Urinary bladder (tissue), 4 donors: ENCODE results near the gene PIAS2. TPM values are rescaled to one million over a fixed set of nuclear protein-coding genes. Genes with fewer than 3 reads are reported as not detected.
"Not testable (repeated sequence)": the region's sequence is repeated elsewhere in the genome, so short reads cannot be mapped to it uniquely, and the experiment has no call there.

ENCODE experiments used
- DNase-seq: peaks from one replicate; pipeline ENCODE4 v3.0.0-alpha.2; 2015; ENCODE audit errors: extremely low spot score
- H3K27ac ChIP-seq: one replicate; pipeline ENCODE4 v1.5.1; 2013; ENCODE audit warnings: low read depth, mild to moderate bottlenecking, moderate library complexity
- H3K36me3 ChIP-seq: one replicate; pipeline ENCODE4 v1.6.1; 2013; ENCODE audit warnings: mild to moderate bottlenecking, moderate library complexity; ENCODE audit not compliant: insufficient read depth
- H3K4me1 ChIP-seq: one replicate; pipeline ENCODE4 v1.6.1; 2013; ENCODE audit warnings: mild to moderate bottlenecking, moderate library complexity; ENCODE audit not compliant: insufficient read depth
- H3K4me3 ChIP-seq: one replicate; pipeline ENCODE4 v1.5.1; 2013; ENCODE audit warnings: low read depth, low read length
- WGBS: extraction: QIAGEN DNeasy Blood & Tissue Kit; methylation state at CpG from one replicate; pipeline ENCODE4 v1.1.7; 2013; 5-methylcytosine and 5-hydroxymethylcytosine counted together
- polyA plus RNA-seq: library from polyadenylated mRNA; stranded (reverse); fragments of 200-250 nt; gene quantifications from one replicate; pipeline ENCODE4 v1.2.3, GENCODE V29; 2013
- total RNA-seq: library from RNA; depleted of rRNA; stranded (reverse); fragments of >200 nt; gene quantifications from one replicate; pipeline ENCODE4 v1.2.3, GENCODE V29; 2014
- donor health status: healthy with polysubstance abuse.
- donor health status: healthy.

PIAS2 gene
- total RNA-seq (75.4 TPM), polyA plus RNA-seq (9.6 TPM)

DNA sequence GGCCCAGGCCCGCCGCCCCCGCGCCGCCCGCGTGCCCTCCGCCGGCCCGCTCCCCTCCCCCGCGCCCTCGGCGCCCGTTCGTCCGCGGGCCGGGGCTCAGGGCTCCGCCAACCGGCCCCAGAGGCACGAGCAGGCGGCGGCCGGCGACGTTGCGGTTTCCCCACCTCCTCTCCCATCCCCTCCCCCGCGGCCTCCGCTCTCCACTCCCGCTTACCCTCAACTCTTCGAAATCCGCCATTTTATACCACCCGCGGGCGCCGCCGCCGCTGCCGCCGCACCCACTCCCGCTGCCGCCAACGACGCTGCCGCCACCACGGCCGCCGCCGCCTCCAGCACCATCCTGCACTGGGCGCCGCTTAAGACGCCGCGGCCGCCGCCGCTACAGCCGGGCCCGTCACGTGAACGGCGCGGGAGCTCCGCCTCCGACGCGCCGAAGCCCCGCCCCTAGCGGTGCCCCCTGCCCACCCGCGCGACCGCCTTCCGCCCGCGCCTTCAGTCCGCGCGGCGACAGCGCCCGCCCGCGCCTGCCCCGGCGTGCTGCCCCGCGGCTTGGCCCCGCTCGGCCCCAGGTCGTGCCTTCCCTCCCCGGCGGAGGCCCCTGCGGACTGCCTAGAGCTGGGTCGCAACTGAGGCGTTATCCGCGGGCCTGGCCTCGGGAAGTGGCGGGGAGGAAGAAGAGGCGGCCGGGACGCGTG, at the start of gene PIAS2, which contains the start of gene KATNAL2:
Gene PIAS2, minus strand, starts transcription at position 400 of the 695 bp plus-strand sequence. Its CDS starts 162 bp downstream, at position 238.
Gene KATNAL2, plus strand, starts transcription at position 495 of the 695 bp plus-strand sequence. CDS start 29,271 bp downstream, outside the sequence.
- Histone ChIP-seq H3K27ac (peak within 1 kb of the TSS; percentile 90), H3K36me3 (no peaks in the 10 kb centered on the region), H3K4me3 (peak within 1 kb of the TSS; percentile 98), H3K4me1 (no peaks in the 10 kb centered on the region)
- DNase-seq, result peak; percentile 6
- under 1% methylated on average over 107 of the region's 107 CpGs for WGBS

DNA sequence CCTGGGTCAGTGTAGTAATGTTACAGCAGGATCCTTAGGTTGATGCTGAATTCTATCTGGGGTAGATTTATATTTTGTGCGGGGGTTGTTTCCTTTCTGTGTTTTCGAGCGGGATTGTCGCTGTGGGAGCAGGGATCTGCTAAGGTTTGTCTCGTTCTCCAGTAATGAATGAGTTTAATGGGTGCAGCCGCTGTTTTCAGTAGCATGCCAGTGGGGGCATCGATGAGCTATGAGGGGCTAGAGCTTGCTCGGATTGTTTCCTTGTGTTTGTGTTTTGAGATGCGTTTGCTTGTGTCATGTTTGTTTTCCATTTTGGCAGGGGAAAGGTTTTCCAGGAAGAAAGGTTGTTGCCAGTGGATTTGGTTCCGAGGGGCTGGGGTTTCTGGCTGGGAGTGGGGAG, 49.0 kb upstream of the PIAS2 start:
- not testable (repeated sequence) for H3K4me1 ChIP-seq, H3K36me3 ChIP-seq, H3K4me3 ChIP-seq, H3K27ac ChIP-seq, DNase-seq
- WGBS, result no CpG with 5 or more reads among the region's 10 CpGs

- H3K36me3 ChIP-seq, H3K4me1 ChIP-seq, H3K4me3 ChIP-seq, DNase-seq, H3K27ac ChIP-seq: not testable (repeated sequence)
- 69% methylated on average over 4 of the region's 31 CpGs for WGBS
Observed at GRCh38 chr18:46964579-46965293, 47.4 kb upstream of the PIAS2 start.

- H3K36me3 ChIP-seq, DNase-seq, H3K4me1 ChIP-seq, H3K27ac ChIP-seq, H3K4me3 ChIP-seq: not testable (repeated sequence)
- no CpG with 5 or more reads among the region's 79 CpGs for WGBS
Observed at GRCh38 chr18:46963656-46964578, 46.6 kb upstream of the PIAS2 start.

GRCh38 chr18:46958209-46958608, 40.9 kb upstream of the PIAS2 start:
- H3K27ac ChIP-seq, result no peak overlapping the region
- no peaks in the 10 kb centered on the region for H3K4me1 ChIP-seq
- WGBS, result 87% methylated on average over 4 of the region's 4 CpGs
- H3K36me3 ChIP-seq, result no peaks in the 10 kb centered on the region
- no peak for DNase-seq
- no peak overlapping the region for H3K4me3 ChIP-seq

GRCh38 chr18:46953195-46953594, 35.9 kb upstream of the PIAS2 start:
- Histone ChIP-seq H3K4me3 (no peak overlapping the region), H3K27ac (no peak overlapping the region), H3K36me3 (no peaks in the 10 kb centered on the region), H3K4me1 (no peaks in the 10 kb centered on the region)
- DNase-seq, result no peak
- WGBS, result 62% methylated on average over 5 of the region's 5 CpGs

- Histone ChIP-seq H3K36me3 (no peaks in the 10 kb centered on the region), H3K4me1 (no peaks in the 10 kb centered on the region), H3K27ac (no peak overlapping the region), H3K4me3 (no peak overlapping the region)
- DNase-seq, result no peak
- 61% methylated on average over 5 of the region's 5 CpGs for WGBS
Observed at GRCh38 chr18:46950064-46950656, 32.9 kb upstream of the PIAS2 start.

- under 1% methylated on average over 32 of the region's 32 CpGs for WGBS
- Histone ChIP-seq H3K4me3 (peak overlapping the region; percentile 55), H3K4me1 (no peaks in the 10 kb centered on the region), H3K27ac (no peak overlapping the region), H3K36me3 (no peaks in the 10 kb centered on the region)
- DNase-seq, result peak; percentile 57
Observed at GRCh38 chr18:46946656-46947282, 29.5 kb upstream of the PIAS2 start.

DNA sequence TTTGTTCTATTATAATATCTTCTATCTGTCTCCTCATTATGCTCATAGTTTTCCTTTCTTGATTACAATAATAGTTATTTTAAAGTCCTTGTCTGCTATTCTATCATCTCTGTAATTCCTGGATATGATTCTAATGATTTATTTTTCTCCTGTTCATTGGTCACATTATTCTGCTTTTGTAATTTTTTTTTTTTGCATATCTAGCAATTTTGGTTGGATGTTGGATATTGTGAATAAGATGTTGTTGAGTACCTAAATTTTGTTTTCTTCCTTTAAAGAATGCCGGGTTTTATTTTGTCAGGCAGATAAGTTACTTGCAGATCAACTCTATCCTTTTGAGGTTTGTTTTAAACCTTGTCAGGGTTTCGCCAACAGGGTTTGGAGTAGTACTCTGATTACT, 25.3 kb upstream of the PIAS2 start:
- DNase-seq, result no peak
- Histone ChIP-seq H3K27ac (no peak overlapping the region), H3K36me3 (no peaks in the 10 kb centered on the region), H3K4me1 (no peaks in the 10 kb centered on the region), H3K4me3 (no peak overlapping the region)
- 91% methylated on average over 2 of the region's 2 CpGs for WGBS

DNA sequence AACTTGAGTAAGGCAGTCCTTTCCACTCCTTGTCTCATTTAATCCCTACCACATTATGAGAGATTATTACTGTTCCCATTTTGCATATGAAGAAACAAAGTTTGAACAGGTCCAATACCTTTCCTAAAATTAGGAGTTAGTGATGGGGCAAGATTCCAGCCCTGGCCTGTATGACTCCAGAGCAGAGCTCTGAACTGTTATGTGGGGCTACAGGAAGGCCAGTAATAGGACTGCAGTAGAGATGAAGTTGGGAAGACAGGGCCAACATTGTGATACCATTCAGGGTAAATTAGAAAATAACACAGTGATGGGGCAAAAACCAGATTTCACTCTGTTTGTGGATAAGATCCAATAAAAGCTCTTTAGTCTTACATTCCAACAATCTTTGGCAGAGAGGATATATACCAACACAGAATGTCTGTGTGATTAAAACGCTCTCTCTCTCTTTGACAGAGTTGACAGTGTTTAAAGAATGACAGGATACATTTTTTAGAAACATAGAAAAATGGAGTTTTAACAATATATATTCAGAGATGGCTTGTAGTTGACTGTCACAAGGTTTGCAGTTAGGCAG, 22.8 kb upstream of the PIAS2 start:
- 70% methylated on average over 1 of the region's 1 CpG for WGBS
- H3K4me3 ChIP-seq, result no peak overlapping the region
- H3K27ac ChIP-seq, result no peak overlapping the region
- no peaks in the 10 kb centered on the region for H3K36me3 ChIP-seq
- no peak for DNase-seq
- no peaks in the 10 kb centered on the region for H3K4me1 ChIP-seq

DNA sequence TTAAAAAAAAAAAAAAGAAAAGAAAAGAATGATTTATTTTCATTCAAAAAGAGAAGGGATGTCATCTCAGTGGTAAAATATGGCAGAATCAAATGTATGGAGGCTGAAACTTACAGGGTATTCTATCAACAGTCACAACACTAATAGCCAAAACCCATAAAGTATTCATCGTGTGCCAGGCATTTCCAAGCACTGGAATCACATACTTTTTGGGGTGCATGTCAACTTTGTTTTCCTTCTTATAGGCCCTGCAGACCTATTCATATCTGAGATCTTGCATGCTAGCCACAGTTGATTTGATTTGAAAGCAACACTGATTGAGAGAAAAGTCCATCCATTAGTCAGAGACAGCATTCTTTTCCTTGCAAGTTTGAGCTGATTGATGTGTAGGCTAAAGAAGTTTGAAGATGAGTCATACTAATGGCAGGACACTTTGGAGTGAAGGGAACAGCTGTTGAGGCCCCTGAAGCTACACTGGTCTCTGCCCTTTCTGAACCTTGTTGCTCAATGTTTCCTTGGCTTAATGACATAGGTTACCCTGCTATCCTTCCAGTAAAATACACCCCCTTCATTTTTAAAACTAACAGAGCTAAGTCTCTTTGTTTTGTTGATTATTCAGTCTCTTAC, 22.1 kb upstream of the PIAS2 start:
- H3K27ac ChIP-seq, result no peak overlapping the region
- 81% methylated on average over 1 of the region's 1 CpG for WGBS
- H3K4me3 ChIP-seq, result no peak overlapping the region
- no peak for DNase-seq
- no peaks in the 10 kb centered on the region for H3K4me1 ChIP-seq
- H3K36me3 ChIP-seq, result no peaks in the 10 kb centered on the region

GRCh38 chr18:46920653-46921052, 3.3 kb upstream of the PIAS2 start:
- no peak for DNase-seq
- H3K4me1 ChIP-seq, result no peaks in the 10 kb centered on the region
- no peak overlapping the region for H3K27ac ChIP-seq
- WGBS, result 86% methylated on average over 1 of the region's 1 CpG
- H3K4me3 ChIP-seq, result no peak overlapping the region
- H3K36me3 ChIP-seq, result no peaks in the 10 kb centered on the region
